ENCODE data around the gene VPS13C.

Gene VPS13C

DNA sequence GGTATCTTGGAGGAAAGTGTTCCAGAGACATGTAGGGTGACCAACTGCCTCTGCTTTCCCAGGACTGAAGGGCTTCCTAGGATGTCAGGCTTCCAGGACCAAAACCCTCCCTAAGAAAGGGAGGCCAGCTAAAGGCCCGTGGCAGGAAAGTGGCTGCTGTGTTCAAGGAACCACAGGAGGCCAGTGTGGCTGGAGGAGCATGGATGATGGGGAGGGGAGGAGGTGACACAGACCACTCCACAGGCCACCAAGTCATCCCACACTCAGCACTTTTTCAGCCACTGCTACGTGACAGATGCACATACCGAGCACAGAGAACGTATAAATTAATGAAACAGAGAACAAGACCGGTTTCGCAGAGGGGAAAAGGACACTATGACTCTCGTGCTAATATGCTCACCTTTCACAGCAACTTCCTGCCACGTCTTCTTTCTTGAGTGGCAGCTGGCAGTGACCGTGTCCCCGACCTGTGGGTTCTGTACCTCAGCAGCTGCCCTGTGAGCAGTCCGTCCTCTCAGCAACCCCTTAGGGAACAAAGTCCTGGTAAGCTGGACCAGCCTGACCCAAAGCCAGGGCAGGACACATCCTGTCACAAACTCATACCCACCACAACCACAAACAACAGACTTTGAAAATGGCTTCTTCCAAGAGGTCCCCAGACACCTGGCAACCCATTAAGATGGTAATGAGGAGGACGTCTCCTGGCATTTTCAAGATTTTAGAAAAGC, 244.7 kb downstream of the VPS13C start:
- no peak for DNase-seq (ENCODE audit: low read depth)

GRCh38 chr15:61812476-61812875, 247.8 kb downstream of the VPS13C start:
- DNase-seq (ENCODE audit: low read depth): no peak

- DNase-seq (ENCODE audit: low read depth): no peak
Measured at GRCh38 chr15:61811952-61812351, 248.3 kb downstream of the VPS13C start.

- no peak for DNase-seq (ENCODE audit: low read depth)
Measured at GRCh38 chr15:61809216-61809615, 251.0 kb downstream of the VPS13C start.

- no peak for DNase-seq (ENCODE audit: low read depth)
Measured at GRCh38 chr15:61807281-61807929, 252.8 kb downstream of the VPS13C start.

Data from GM04503 (cell line).